Tibial artery (tissue), 4 donors: ENCODE data around the gene GALR1.

ENCODE experiments used
- DNase-seq, 2 donors: peaks; one replicate each; pipeline ENCODE4 v3.0.0-alpha.2; 2019
- H3K27ac ChIP-seq, 2 donors: fragments of 200-600 bp; sonication (generic) in 1 of 2; 1 replicate in 1 of 2; 2 replicates in 1 of 2; pipeline ENCODE4 v1.5.1; 2018 to 2019; ENCODE audit warnings: mild to moderate bottlenecking in 1 of 2
- H3K27me3 ChIP-seq, 2 donors: fragments of 200-600 bp; sonication (generic) in 1 of 2; one replicate each; pipeline versions ENCODE4 v1.5.1 to v1.6.0; 2016 to 2019
- H3K36me3 ChIP-seq, 3 donors: fragments of 200-600 bp; sonication (generic) in 2 of 3; one replicate each; pipeline ENCODE4 v1.5.1; 2016 to 2019; ENCODE audit warnings: mild to moderate bottlenecking in 2 of 3
- H3K4me1 ChIP-seq, 4 donors: fragments of 200-600 bp; sonication (generic) in 2 of 4; 1 replicate in 3 of 4; 2 replicates in 1 of 4; pipeline ENCODE4 v1.5.1; 2016 to 2019
- H3K4me3 ChIP-seq, 2 donors: fragments of 200-600 bp; sonication (generic) in 1 of 2; 1 replicate in 1 of 2; 2 replicates in 1 of 2; pipeline ENCODE4 v1.5.1; 2018 to 2019; ENCODE audit warnings: mild to moderate bottlenecking in 2 of 2
- H3K9me3 ChIP-seq, 3 donors: fragments of 200-600 bp; sonication (generic) in 1 of 3; one replicate each; pipeline ENCODE4 v1.5.1; 2016 to 2019
- intact Hi-C: fragments of 100-400 bp; cut with DNase I; formaldehyde crosslinking; loops from one replicate; pipeline ENCODE4 v1.15.0; 2023; ENCODE audit warnings: low total_unique reads
- TF ChIP-seq, protein P1 (sequence below), 2 experiments: fragments of 200-600 bp in 1 of 2; fragments of 450-650 bp in 1 of 2; IDR thresholded peaks; one replicate each; pipeline ENCODE4 v1.5.1; 2017 to 2019; ENCODE audit warnings: antibody characterized with exemption in 2 of 2, mild to moderate bottlenecking in 1 of 2, moderate library complexity in 1 of 2

GALR1 gene

DNA sequence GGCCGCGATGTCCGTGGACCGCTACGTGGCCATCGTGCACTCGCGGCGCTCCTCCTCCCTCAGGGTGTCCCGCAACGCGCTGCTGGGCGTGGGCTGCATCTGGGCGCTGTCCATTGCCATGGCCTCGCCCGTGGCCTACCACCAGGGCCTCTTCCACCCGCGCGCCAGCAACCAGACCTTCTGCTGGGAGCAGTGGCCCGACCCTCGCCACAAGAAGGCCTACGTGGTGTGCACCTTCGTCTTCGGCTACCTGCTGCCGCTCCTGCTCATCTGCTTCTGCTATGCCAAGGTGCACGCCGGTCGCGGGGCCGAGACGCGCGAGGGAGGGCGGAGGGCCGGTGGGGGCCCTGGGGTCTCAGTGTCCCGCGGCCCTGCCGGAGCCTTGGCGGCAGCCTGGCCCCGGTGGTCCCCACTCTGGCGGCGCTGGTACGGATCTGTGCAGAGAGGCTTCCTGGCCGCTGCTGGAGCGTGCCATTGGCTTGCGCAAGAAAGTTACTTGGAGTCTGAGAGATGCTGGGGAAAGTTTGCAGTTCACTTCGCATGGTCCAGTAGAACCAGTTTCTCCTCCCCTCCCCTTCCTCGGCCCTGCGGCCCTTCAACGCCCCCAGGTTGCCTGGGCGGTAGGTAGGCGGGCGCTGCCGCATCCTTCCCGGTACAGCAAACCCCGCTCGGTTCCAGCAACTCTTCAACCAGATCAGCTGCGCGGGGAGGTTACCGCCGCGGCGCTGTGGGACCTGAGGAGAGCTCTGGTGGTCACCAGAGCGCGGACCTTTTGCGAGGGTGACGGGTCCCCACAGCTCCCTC is 1.5 kb downstream of the GALR1 start:
- intact Hi-C loops, result no loop called here
- H3K27ac ChIP-seq, result no peak overlapping the region
- TF ChIP-seq, protein P1, sequence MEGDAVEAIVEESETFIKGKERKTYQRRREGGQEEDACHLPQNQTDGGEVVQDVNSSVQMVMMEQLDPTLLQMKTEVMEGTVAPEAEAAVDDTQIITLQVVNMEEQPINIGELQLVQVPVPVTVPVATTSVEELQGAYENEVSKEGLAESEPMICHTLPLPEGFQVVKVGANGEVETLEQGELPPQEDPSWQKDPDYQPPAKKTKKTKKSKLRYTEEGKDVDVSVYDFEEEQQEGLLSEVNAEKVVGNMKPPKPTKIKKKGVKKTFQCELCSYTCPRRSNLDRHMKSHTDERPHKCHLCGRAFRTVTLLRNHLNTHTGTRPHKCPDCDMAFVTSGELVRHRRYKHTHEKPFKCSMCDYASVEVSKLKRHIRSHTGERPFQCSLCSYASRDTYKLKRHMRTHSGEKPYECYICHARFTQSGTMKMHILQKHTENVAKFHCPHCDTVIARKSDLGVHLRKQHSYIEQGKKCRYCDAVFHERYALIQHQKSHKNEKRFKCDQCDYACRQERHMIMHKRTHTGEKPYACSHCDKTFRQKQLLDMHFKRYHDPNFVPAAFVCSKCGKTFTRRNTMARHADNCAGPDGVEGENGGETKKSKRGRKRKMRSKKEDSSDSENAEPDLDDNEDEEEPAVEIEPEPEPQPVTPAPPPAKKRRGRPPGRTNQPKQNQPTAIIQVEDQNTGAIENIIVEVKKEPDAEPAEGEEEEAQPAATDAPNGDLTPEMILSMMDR (IDR thresholded peaks at IDR 0.05), result no peak
- H3K9me3 ChIP-seq, result no peaks in the 10 kb centered on the region
- no peaks in the 10 kb centered on the region for H3K36me3 ChIP-seq
- no peak for DNase-seq
- no peak overlapping the region for H3K4me3 ChIP-seq
- H3K4me1 ChIP-seq, result peaks cover 0 to 31% (median 18%) of the 10 kb centered on the region in 4 donors
- H3K27me3 ChIP-seq, result peaks cover 0 to 45% of the 10 kb centered on the region in 2 donors

DNA sequence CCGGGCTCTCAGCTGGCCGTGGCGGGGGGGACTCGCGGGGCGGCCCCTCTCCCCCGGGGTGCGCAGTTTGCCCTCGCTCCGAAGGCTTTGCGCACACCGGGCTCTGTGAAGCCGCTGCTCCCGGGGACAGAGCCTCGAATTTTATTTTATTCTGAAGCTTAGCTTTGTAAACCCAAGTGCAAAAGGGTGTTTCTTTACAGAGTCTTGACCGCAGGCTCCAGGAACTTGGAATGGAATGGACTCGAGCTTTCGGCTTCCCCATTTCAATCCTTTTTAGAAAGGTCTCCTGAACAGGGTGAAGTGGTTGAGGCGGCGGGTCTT is 2.0 kb downstream of the GALR1 start:
- Histone ChIP-seq H3K9me3 (no peaks in the 10 kb centered on the region), H3K4me1 (peaks cover 0 to 31% (median 18%) of the 10 kb centered on the region in 4 donors), H3K27ac (no peak overlapping the region), H3K4me3 (no peak overlapping the region), H3K36me3 (no peaks in the 10 kb centered on the region), H3K27me3 (peaks cover 0 to 45% of the 10 kb centered on the region in 2 donors)
- intact Hi-C loops, result no loop called here
- DNase-seq, result no peak
- TF ChIP-seq, protein P1 (IDR thresholded peaks at IDR 0.05), result no peak

DNA sequence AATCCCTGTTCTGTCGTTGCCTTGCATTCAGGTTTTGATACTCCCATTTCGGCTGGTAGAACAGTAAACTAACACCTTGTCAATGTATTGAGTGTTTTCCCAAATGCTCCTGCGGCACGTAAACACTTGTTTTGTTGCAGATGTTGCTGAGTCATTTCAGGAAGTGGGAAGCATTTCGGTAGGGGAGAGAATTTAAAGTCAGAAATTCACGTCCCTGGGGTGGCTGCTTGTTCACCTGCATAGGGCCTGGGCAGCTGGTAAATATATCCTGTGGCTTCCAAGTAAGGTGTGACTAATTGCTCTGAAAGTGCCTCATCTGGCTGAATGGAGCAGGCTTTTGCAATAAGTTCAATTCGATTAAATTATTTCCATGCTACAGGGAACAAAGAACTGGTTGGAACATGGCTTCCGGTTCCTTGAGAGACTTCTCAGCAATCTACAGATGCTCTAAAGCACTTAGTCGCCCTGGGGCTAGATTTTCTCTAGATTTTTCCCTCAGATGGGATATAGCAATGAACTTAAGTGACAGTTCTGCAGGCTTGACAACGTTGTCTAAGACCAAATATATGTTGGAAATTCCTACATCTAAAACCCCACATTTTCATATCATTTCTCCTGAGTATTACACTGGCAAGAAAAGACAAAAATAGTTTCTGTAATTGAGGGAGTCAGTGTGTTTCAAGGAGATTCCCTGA is 5.2 kb downstream of the GALR1 start:
- intact Hi-C loops, result no loop called here
- Histone ChIP-seq H3K27me3 (peaks cover 0 to 23% of the 10 kb centered on the region in 2 donors), H3K4me3 (no peak overlapping the region), H3K9me3 (no peaks in the 10 kb centered on the region), H3K27ac (no peak overlapping the region), H3K4me1 (peaks cover 0 to 18% (median 10%) of the 10 kb centered on the region in 4 donors), H3K36me3 (no peaks in the 10 kb centered on the region)
- no peak for DNase-seq
- TF ChIP-seq, protein P1 (IDR thresholded peaks at IDR 0.05), result no peak

DNA sequence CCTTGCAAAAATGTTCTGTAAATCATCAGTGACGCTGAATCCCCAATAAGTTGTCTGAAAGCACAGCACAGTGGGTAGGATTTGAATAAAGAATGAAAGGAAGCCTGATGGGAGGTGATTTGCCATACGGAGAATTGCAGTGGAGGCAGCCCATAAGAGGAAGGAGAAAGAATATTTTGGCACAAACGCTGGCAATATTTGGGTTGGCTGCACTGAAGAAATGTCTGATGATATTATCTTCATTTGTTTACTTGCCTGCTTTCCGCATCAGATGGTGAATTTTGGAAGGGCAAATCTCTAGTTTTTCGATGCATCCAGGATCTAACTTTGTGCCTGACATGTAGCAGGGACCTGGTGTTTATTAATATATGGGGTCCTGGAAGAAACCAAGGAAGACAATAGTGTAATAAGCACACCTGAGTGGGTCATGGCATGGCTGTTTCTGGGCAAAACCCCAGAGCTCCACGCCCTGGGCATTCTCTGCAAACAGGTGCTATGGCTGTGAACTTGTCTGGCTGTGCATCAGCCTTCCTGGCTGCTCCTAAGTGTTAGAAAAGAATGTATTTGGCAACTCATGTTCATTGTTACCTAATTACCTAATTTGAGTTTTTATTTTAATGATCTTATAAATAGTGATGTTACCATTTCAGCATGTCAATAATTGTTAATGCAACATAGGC is 5.9 kb downstream of the GALR1 start:
- Histone ChIP-seq H3K36me3 (no peaks in the 10 kb centered on the region), H3K27ac (no peak overlapping the region), H3K4me3 (no peak overlapping the region), H3K9me3 (no peaks in the 10 kb centered on the region), H3K27me3 (peaks cover 0 to 16% of the 10 kb centered on the region in 2 donors), H3K4me1 (peaks cover 0 to 11% (median 5%) of the 10 kb centered on the region in 4 donors)
- intact Hi-C loops, result no loop called here
- TF ChIP-seq, protein P1 (IDR thresholded peaks at IDR 0.05), result no peak
- no peak for DNase-seq

DNA sequence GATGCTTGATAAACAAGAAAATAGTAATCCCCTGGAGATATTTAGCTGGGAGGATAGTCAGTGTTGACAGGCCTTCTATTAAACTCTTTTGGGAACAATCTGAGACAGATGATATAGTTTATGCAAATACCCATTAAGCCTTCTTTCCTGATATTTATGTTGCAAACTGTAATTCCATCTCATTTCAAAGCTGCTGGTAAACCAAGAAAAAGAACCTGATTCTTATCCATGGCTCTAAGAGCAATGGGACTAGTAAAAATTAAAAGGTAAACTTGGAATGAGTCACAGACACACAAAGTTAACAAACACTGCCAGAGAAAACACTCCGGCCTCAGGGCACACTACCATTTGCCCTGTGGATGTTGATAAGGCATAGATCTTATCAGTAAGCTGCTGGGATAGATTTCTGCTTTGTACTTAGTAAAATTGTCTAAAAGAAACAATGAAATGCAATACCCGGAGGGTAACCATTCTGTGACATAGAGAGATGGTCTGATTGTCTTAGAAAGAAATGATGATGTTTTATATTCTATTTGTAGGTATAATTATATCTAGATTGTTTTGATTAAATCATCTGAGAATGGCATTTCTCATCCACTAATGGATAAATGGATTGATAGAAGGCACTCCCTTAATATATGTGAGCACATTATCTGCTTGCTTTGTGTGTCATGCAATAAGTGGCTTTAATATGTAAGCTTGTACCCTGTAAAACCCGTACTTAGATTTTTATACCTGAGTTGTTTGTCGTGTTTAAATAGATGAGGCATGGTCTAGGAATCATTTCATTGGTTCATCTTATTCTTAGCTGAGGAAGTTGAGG is 13.2 kb downstream of the GALR1 start:
- Histone ChIP-seq H3K4me1 (no peaks in the 10 kb centered on the region), H3K4me3 (no peak overlapping the region), H3K9me3 (peaks cover 0 to 7% (median 6%) of the 10 kb centered on the region in 3 donors), H3K27me3 (no peaks in the 10 kb centered on the region), H3K36me3 (no peaks in the 10 kb centered on the region), H3K27ac (no peak overlapping the region)
- TF ChIP-seq, protein P1 (IDR thresholded peaks at IDR 0.05), result no peak
- intact Hi-C loops, result no loop called here
- no peak for DNase-seq
